GM03348 (cell line): ENCODE data around the gene HERPUD1.
"Not testable (repeated sequence)": the region's sequence is repeated elsewhere in the genome, so short reads cannot be mapped to it uniquely, and the experiment has no call there.

Experiments
- DNase-seq: peaks from one replicate; pipeline ENCODE4 v3.0.0; 2012; ENCODE audit warnings: low spot score

Gene HERPUD1

GRCh38 chr16:56911771-56912571, 20.0 kb upstream of the HERPUD1 start:
- DNase-seq: peak; percentile 47

- DNase-seq: peak; percentile 85
Measured at GRCh38 chr16:56912746-56913708, 18.9 kb upstream of the HERPUD1 start.

GRCh38 chr16:56914896-56915295, 17.0 kb upstream of the HERPUD1 start:
- no peak for DNase-seq

- DNase-seq: no peak
Measured at GRCh38 chr16:56915336-56916119, 16.4 kb upstream of the HERPUD1 start.

GRCh38 chr16:56916571-56917403, 15.2 kb upstream of the HERPUD1 start:
- no peak for DNase-seq

- no peak for DNase-seq
Measured at GRCh38 chr16:56918467-56919012, 13.4 kb upstream of the HERPUD1 start.

GRCh38 chr16:56919099-56919800, 12.7 kb upstream of the HERPUD1 start:
- no peak for DNase-seq

- DNase-seq: no peak
Measured at GRCh38 chr16:56921571-56921970, 10.4 kb upstream of the HERPUD1 start.

GRCh38 chr16:56923481-56924091, 8.4 kb upstream of the HERPUD1 start:
- no peak for DNase-seq

- DNase-seq: no peak
Measured at GRCh38 chr16:56927471-56927870, 4.5 kb upstream of the HERPUD1 start.

- no peak for DNase-seq
Measured at GRCh38 chr16:56929639-56930038, 2.3 kb upstream of the HERPUD1 start.

- DNase-seq: no peak
Measured at GRCh38 chr16:56930486-56931270, 1.3 kb upstream of the HERPUD1 start.

GRCh38 chr16:56931271-56931891, 561 bp upstream of the HERPUD1 start:
- DNase-seq: no peak

- peak; percentile 73 for DNase-seq
Measured at GRCh38 chr16:56932721-56933619, 1.0 kb downstream of the HERPUD1 start.

GRCh38 chr16:56933828-56934598, 2.1 kb downstream of the HERPUD1 start:
- no peak for DNase-seq

- not testable (repeated sequence) for DNase-seq
Measured at GRCh38 chr16:56934599-56935145, 2.7 kb downstream of the HERPUD1 start.
